ENCODE data around the gene FNDC5. TPM values are rescaled to one million over a fixed set of nuclear protein-coding genes. Genes with fewer than 3 reads are reported as not detected.

The FNDC5 gene
- total and polyA plus RNA-seq, 9 of the 15 experiments (the other 6 are each of a cell fraction or from before 2014, with no cell fraction given), result 0.06 to 2.1 (median 0.22) TPM

- TF ChIP-seq U2AF2 (optimal IDR thresholded peaks at IDR 0.05; ENCODE audit: low read depth, low read length) (no peak), RBM25 (IDR thresholded peaks at IDR 0.05; ENCODE audit: low read depth, low read length, severe bottlenecking) (no peak), ZFP1 (CRISPR knock-in tag; IDR thresholded peaks at IDR 0.05) (no peak), ZFP91 (CRISPR knock-in tag; IDR thresholded peaks at IDR 0.05) (no peak), RHOXF2B (CRISPR knock-in tag; conservative IDR thresholded peaks at IDR 0.05) (no peak), PHF21A (IDR thresholded peaks at IDR 0.05; ENCODE audit: borderline replicate concordance, low read depth) (no peak), KDM2B (CRISPR knock-in tag; IDR thresholded peaks at IDR 0.05) (no peak; the same call in 1 of the 2 replicates), CREB5 (CRISPR knock-in tag; IDR thresholded peaks at IDR 0.05) (no peak), GABPB1 (CRISPR knock-in tag; IDR thresholded peaks at IDR 0.05) (no peak), ZNF449 (CRISPR knock-in tag; IDR thresholded peaks at IDR 0.05) (peak; percentile 99; the same call in 1 of the 2 replicates), ELF4 (CRISPR knock-in tag; IDR thresholded peaks at IDR 0.05) (no peak), MAZ (CRISPR knock-in tag; conservative IDR thresholded peaks at IDR 0.05 in 1 of 2, IDR thresholded peaks at IDR 0.05 in 1 of 2) (0 out of 4 replicates have a peak, but pooled peaks of 1 of the 2 experiments have one; percentile 31), ZBTB1 (CRISPR knock-in tag; IDR thresholded peaks at IDR 0.05; ENCODE audit: borderline replicate concordance, low read depth) (peak; percentile 60), ARNT (IDR thresholded peaks at IDR 0.05) (no peak), POLR2A (conservative IDR thresholded peaks at IDR 0.05) (no peak), ELF2 (CRISPR knock-in tag; IDR thresholded peaks at IDR 0.05) (no peak), YY1 (IDR thresholded peaks at IDR 0.05; ENCODE audit: borderline replicate concordance in 1 of 3, control insufficient read depth in 1 of 3, extremely low read depth in 1 of 3, insufficient read depth in 3 of 3, insufficient read length in 1 of 3, insufficient replicate concordance in 2 of 3, low read depth in 1 of 3, low read length in 2 of 3) (peak in 1 of 3 experiments; percentile 41), EHMT2 (IDR thresholded peaks at IDR 0.05) (no peak), PHF8 (IDR thresholded peaks at IDR 0.05; ENCODE audit: borderline replicate concordance, low read length) (peak; percentile 17; the same call in 1 of the 2 replicates), FOXJ3 (CRISPR knock-in tag; IDR thresholded peaks at IDR 0.05) (no peak), HIVEP1 (CRISPR knock-in tag; IDR thresholded peaks at IDR 0.05) (no peak), GATAD2A (IDR thresholded peaks at IDR 0.05) (no peak), MCM2 (IDR thresholded peaks at IDR 0.05; ENCODE audit: low read depth) (no peak), ARID2 (IDR thresholded peaks at IDR 0.05) (no peak)
- TF ChIP-seq, protein P1, sequence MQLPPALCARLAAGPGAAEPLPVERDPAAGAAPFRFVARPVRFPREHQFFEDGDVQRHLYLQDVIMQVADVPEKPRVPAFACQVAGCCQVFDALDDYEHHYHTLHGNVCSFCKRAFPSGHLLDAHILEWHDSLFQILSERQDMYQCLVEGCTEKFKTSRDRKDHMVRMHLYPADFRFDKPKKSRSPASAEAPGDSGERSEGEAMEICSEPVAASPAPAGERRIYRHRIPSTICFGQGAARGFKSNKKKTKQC (CRISPR knock-in tag; IDR thresholded peaks at IDR 0.05), result 0 out of 2 replicates have a peak, but pooled peaks have one; percentile 26
These were observed at the start of gene FNDC5 (continued) for GRCh38 chr1:32870615-32871363.

Measured in K562 (cell line).